ENCODE results near the gene HBP1. TPM values are rescaled to one million over a fixed set of nuclear protein-coding genes. Genes with fewer than 3 reads are reported as not detected.

The HBP1 gene
- total RNA-seq, 1 donor from 2014 or later: 51.7 TPM

- no peak for DNase-seq (ENCODE audit: low read depth)
- TF ChIP-seq CTCF (IDR thresholded peaks at IDR 0.05; ENCODE audit: insufficient read depth, low read length, poor library complexity, severe bottlenecking): no peak
- no peaks in the 10 kb centered on the region for H3K27me3 ChIP-seq (ENCODE audit: control insufficient read depth, insufficient read depth, low read length)
- H3K4me3 ChIP-seq (ENCODE audit: low read depth, low read length): no peak overlapping the region
- no peaks in the 10 kb centered on the region for H3K36me3 ChIP-seq (ENCODE audit: control insufficient read depth, insufficient read depth, low read length)
Measured at GRCh38 chr7:107145067-107145838, 23.6 kb upstream of the HBP1 start.

- Histone ChIP-seq H3K27me3 (ENCODE audit: control insufficient read depth, insufficient read depth, low read length) (no peaks in the 10 kb centered on the region), H3K4me3 (ENCODE audit: low read depth, low read length) (no peak overlapping the region)
Measured at GRCh38 chr7:107147464-107148393, 21.1 kb upstream of the HBP1 start.

GRCh38 chr7:107148721-107149120, 20.1 kb upstream of the HBP1 start:
- Histone ChIP-seq H3K4me3 (ENCODE audit: low read depth, low read length) (no peak overlapping the region), H3K27me3 (ENCODE audit: control insufficient read depth, insufficient read depth, low read length) (no peaks in the 10 kb centered on the region), H3K36me3 (ENCODE audit: control insufficient read depth, insufficient read depth, low read length) (no peaks in the 10 kb centered on the region)
- DNase-seq (ENCODE audit: low read depth): no peak
- TF ChIP-seq CTCF (IDR thresholded peaks at IDR 0.05; ENCODE audit: insufficient read depth, low read length, poor library complexity, severe bottlenecking): no peak

More at GRCh38 chr7:107147464-107148393, 21.1 kb upstream of the HBP1 start:
- no peak for DNase-seq (ENCODE audit: low read depth)
- no peaks in the 10 kb centered on the region for H3K36me3 ChIP-seq (ENCODE audit: control insufficient read depth, insufficient read depth, low read length)
- peak; percentile 62 for TF ChIP-seq CTCF (IDR thresholded peaks at IDR 0.05; ENCODE audit: insufficient read depth, low read length, poor library complexity, severe bottlenecking)

GRCh38 chr7:107149863-107150262, 18.9 kb upstream of the HBP1 start:
- DNase-seq (ENCODE audit: low read depth): no peak
- no peak for TF ChIP-seq CTCF (IDR thresholded peaks at IDR 0.05; ENCODE audit: insufficient read depth, low read length, poor library complexity, severe bottlenecking)
- no peak overlapping the region for H3K4me3 ChIP-seq (ENCODE audit: low read depth, low read length)
- H3K27me3 ChIP-seq (ENCODE audit: control insufficient read depth, insufficient read depth, low read length): no peaks in the 10 kb centered on the region
- no peaks in the 10 kb centered on the region for H3K36me3 ChIP-seq (ENCODE audit: control insufficient read depth, insufficient read depth, low read length)

- Histone ChIP-seq H3K27me3 (ENCODE audit: control insufficient read depth, insufficient read depth, low read length) (no peaks in the 10 kb centered on the region), H3K36me3 (ENCODE audit: control insufficient read depth, insufficient read depth, low read length) (no peaks in the 10 kb centered on the region), H3K4me3 (ENCODE audit: low read depth, low read length) (no peak overlapping the region)
- TF ChIP-seq CTCF (IDR thresholded peaks at IDR 0.05; ENCODE audit: insufficient read depth, low read length, poor library complexity, severe bottlenecking): peak; percentile 51
- DNase-seq (ENCODE audit: low read depth): no peak
Measured at GRCh38 chr7:107150375-107151073, 18.3 kb upstream of the HBP1 start.

Measured in kidney epithelial cell (primary cell).